ENCODE data around the gene STPG3.

DNA sequence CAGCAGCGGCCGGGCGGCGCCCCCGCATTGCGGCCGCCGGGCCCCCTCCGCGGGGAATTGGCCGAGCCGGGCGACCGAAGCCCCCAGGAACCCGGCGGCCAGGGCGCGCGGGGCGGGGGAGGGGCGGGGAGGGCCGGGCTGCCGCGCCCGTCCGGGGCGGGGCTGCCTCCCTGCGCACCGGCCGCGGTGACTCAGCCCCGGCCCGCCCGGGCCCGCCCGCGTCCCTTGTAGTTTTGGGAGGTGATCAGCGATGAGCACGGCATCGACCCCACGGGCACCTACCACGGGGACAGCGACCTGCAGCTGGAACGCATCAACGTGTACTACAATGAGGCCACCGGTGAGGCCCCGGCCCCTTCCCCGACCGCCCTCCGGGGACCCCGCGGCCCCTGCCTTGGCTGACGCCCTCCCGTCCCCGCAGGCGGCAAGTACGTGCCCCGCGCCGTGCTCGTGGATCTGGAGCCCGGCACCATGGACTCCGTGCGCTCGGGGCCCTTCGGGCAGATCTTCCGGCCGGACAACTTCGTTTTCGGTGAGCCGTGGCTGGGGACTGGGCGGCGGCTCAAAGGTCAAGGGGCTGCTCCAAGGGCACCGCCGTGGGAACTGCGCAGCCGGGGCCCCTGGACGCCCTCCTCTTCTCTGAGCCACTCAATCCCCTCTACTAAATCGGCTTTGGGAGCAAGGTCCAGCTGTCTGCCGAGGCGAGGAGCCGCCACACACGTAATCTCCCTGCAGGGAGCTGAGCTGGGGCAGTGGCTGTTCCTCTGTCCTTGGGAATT lies 9.4 kb upstream of the STPG3 start:
- TF ChIP-seq, protein P1, sequence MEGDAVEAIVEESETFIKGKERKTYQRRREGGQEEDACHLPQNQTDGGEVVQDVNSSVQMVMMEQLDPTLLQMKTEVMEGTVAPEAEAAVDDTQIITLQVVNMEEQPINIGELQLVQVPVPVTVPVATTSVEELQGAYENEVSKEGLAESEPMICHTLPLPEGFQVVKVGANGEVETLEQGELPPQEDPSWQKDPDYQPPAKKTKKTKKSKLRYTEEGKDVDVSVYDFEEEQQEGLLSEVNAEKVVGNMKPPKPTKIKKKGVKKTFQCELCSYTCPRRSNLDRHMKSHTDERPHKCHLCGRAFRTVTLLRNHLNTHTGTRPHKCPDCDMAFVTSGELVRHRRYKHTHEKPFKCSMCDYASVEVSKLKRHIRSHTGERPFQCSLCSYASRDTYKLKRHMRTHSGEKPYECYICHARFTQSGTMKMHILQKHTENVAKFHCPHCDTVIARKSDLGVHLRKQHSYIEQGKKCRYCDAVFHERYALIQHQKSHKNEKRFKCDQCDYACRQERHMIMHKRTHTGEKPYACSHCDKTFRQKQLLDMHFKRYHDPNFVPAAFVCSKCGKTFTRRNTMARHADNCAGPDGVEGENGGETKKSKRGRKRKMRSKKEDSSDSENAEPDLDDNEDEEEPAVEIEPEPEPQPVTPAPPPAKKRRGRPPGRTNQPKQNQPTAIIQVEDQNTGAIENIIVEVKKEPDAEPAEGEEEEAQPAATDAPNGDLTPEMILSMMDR (IDR thresholded peaks at IDR 0.05), result no peak
- TF ChIP-seq, protein P2, sequence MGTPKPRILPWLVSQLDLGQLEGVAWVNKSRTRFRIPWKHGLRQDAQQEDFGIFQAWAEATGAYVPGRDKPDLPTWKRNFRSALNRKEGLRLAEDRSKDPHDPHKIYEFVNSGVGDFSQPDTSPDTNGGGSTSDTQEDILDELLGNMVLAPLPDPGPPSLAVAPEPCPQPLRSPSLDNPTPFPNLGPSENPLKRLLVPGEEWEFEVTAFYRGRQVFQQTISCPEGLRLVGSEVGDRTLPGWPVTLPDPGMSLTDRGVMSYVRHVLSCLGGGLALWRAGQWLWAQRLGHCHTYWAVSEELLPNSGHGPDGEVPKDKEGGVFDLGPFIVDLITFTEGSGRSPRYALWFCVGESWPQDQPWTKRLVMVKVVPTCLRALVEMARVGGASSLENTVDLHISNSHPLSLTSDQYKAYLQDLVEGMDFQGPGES (IDR thresholded peaks at IDR 0.05; ENCODE audit: low read depth, low read length), result no peak
- TF ChIP-seq, protein P3, sequence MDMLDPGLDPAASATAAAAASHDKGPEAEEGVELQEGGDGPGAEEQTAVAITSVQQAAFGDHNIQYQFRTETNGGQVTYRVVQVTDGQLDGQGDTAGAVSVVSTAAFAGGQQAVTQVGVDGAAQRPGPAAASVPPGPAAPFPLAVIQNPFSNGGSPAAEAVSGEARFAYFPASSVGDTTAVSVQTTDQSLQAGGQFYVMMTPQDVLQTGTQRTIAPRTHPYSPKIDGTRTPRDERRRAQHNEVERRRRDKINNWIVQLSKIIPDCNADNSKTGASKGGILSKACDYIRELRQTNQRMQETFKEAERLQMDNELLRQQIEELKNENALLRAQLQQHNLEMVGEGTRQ (IDR thresholded peaks at IDR 0.05; ENCODE audit: borderline replicate concordance, low read depth, low read length), result no peak
- TF ChIP-seq SIN3A (IDR thresholded peaks at IDR 0.05; ENCODE audit: borderline replicate concordance, low read depth, low read length), result no peak
- no peak for TF ChIP-seq TAF1 (IDR thresholded peaks at IDR 0.05; ENCODE audit: borderline replicate concordance, low read depth, low read length)
- no peak for TF ChIP-seq RXRA (IDR thresholded peaks at IDR 0.05; ENCODE audit: borderline replicate concordance, low read depth)

Data from SK-N-SH (cell line).